ENCODE measurements around the gene RASA3. TPM values are rescaled to one million over a fixed set of nuclear protein-coding genes. Genes with fewer than 3 reads are reported as not detected.

Gene RASA3
- total RNA-seq, 4 donors from 2014 or later, result 29.5 to 38.1 (median 34.6) TPM

DNA sequence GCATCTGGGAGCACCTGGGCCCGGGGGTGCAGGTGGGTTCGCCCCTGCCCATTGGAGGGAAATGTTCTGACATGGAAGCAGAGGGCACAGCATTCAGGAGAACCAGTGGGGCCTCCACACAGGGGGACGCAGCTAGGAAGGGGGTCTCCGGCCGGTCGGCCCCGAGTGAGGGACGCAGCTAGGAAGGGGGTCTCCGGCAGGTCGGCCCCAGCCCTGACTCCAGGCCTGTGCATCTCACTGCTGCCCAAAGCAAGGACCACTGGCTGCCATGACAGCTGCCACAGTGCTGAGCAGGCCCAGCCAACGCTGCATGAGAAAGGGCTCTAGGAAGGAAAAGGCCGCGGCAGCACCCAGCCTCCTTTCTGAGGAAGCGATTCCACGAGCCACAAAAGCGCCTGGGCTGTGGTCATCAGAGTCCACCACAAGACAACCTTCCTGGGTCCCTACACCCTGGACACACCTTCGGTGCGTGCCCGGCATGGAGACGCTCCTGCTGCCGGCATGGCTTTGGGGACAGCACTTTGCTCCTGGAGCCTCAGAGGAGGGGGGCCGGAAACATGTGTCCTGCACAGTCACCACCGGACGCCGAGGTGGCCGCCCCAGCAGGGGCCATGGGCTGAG, 9.7 kb downstream of the RASA3 start:
- H3K36me3 ChIP-seq, result no peaks in the 10 kb centered on the region
- TF ChIP-seq POLR2AphosphoS5 (IDR thresholded peaks at IDR 0.05) (no peak), POLR2A (IDR thresholded peaks at IDR 0.05; ENCODE audit: low read depth) (no peak), EP300 (IDR thresholded peaks at IDR 0.05) (no peak)
- TF ChIP-seq, protein P1, sequence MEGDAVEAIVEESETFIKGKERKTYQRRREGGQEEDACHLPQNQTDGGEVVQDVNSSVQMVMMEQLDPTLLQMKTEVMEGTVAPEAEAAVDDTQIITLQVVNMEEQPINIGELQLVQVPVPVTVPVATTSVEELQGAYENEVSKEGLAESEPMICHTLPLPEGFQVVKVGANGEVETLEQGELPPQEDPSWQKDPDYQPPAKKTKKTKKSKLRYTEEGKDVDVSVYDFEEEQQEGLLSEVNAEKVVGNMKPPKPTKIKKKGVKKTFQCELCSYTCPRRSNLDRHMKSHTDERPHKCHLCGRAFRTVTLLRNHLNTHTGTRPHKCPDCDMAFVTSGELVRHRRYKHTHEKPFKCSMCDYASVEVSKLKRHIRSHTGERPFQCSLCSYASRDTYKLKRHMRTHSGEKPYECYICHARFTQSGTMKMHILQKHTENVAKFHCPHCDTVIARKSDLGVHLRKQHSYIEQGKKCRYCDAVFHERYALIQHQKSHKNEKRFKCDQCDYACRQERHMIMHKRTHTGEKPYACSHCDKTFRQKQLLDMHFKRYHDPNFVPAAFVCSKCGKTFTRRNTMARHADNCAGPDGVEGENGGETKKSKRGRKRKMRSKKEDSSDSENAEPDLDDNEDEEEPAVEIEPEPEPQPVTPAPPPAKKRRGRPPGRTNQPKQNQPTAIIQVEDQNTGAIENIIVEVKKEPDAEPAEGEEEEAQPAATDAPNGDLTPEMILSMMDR (IDR thresholded peaks at IDR 0.05), result no peak
- 91% methylated on average over 18 of the region's 26 CpGs for WGBS
- intact Hi-C loops (cut with DNase I), result no loop called here
- H3K9me3 ChIP-seq, result no peaks in the 10 kb centered on the region
- no peaks in the 10 kb centered on the region for H3K27me3 ChIP-seq
- H3K27ac ChIP-seq (replicated peaks in 1 of 4), result peak overlapping the region in 1 of 4 donors; percentile 17
- no peak overlapping the region for H3K4me3 ChIP-seq
- peaks cover 44 to 84% (median 72%) of the 10 kb centered on the region in 4 donors for H3K4me1 ChIP-seq
- no peak for DNase-seq (ENCODE audit: extremely low spot score)

DNA sequence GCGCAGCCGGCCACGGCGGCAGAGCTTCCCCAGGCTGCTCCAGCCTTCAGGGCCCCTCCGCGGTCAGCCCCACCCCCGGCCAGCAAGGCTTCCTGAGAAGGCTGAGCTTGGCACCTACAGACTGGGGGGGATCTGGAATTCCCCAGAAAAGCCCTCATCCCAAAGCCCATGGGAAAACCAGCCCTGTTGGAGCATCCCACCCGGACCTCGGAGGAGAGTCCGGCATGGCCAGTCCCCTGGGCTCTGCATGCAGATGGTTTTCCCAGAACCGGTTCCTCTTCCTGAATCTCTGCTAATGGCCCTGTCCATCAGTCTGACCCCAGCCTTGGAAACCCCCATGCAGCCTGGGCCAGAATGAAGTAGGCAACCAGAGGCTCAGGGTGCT, 10.3 kb downstream of the RASA3 start:
- Histone ChIP-seq H3K9me3 (no peaks in the 10 kb centered on the region), H3K4me3 (no peak overlapping the region), H3K27ac (replicated peaks in 1 of 4) (peak overlapping the region in 3 of 4 donors; percentile 17 to 65 (median 20)), H3K4me1 (peaks cover 38 to 78% (median 66%) of the 10 kb centered on the region in 4 donors), H3K27me3 (no peaks in the 10 kb centered on the region), H3K36me3 (no peaks in the 10 kb centered on the region)
- DNase-seq (ENCODE audit: extremely low spot score), result no peak
- TF ChIP-seq POLR2AphosphoS5 (IDR thresholded peaks at IDR 0.05) (no peak), POLR2A (IDR thresholded peaks at IDR 0.05; ENCODE audit: low read depth) (no peak), EP300 (IDR thresholded peaks at IDR 0.05) (no peak)
- TF ChIP-seq, protein P1 (IDR thresholded peaks at IDR 0.05), result no peak
- no CpG with 5 or more reads among the region's 11 CpGs for WGBS
- intact Hi-C loops (cut with DNase I), result no loop called here

DNA sequence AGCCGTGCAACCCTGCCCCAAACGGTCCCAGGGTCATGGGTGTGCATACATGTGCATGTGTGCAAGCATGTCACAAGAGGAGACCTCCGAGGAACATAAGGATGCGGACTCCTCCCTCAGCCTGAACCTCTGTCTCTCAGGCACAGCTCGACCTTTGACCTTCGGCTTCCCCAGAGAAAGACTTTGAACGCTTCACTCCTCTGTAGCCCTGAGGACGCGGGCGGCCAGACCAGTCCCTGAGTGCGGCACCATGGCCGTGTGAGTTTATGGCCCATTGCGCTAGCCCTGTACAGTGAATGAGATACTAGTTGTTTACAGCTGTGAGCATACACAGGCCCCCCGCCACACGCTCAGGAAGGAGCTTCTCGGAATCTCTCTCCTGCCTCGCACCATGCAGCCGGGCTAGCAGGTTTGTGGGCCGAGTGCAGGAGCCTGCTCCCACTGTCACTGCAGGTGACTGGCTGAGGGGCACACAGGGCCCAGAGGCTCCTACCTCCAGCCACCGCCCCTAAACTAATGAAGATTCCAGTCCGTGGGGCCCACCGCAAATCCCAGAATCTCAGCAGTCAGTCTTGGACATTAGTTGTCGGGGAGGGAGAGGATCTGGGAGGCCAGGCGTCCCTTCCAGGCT, 10.8 kb downstream of the RASA3 start:
- TF ChIP-seq POLR2A (IDR thresholded peaks at IDR 0.05; ENCODE audit: low read depth) (no peak), POLR2AphosphoS5 (IDR thresholded peaks at IDR 0.05) (no peak), EP300 (IDR thresholded peaks at IDR 0.05) (no peak)
- TF ChIP-seq, protein P1 (IDR thresholded peaks at IDR 0.05), result no peak
- H3K4me1 ChIP-seq, result peaks cover 33 to 73% (median 61%) of the 10 kb centered on the region in 4 donors
- peak overlapping the region; percentile 30 to 66 (median 62) for H3K27ac ChIP-seq (replicated peaks in 1 of 4)
- H3K9me3 ChIP-seq, result no peaks in the 10 kb centered on the region
- no peak overlapping the region for H3K4me3 ChIP-seq
- intact Hi-C loops (cut with DNase I), result no loop called here
- no peaks in the 10 kb centered on the region for H3K36me3 ChIP-seq
- DNase-seq (ENCODE audit: extremely low spot score), result no peak
- 94% methylated on average over 18 of the region's 24 CpGs for WGBS
- H3K27me3 ChIP-seq, result no peaks in the 10 kb centered on the region

DNA sequence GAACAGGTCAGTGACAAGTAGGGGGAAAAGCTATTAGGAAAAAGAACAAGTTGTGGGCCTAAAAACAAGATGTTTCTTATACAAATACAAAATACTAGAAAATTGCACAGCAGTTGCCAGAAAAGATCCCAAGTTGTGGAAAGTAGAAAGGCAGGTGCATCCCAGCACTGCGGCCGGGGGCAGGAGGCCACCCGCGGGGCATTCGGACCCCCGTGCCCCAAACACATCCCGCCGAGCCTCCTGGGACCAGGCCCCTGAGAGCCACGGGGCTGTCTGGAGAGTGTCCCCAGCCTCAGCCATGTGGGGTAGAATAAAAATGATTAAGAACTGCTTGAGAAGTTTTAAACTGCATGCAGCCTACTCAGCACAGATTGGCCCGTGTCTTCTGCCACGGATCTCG, 11.4 kb downstream of the RASA3 start:
- H3K4me3 ChIP-seq, result no peak overlapping the region
- H3K27ac ChIP-seq (replicated peaks in 1 of 4), result peak overlapping the region; percentile 30 to 66 (median 62)
- no peak for DNase-seq (ENCODE audit: extremely low spot score)
- H3K36me3 ChIP-seq, result no peaks in the 10 kb centered on the region
- TF ChIP-seq POLR2AphosphoS5 (IDR thresholded peaks at IDR 0.05) (no peak), POLR2A (IDR thresholded peaks at IDR 0.05; ENCODE audit: low read depth) (no peak), EP300 (IDR thresholded peaks at IDR 0.05) (no peak)
- TF ChIP-seq, protein P1 (IDR thresholded peaks at IDR 0.05), result no peak
- H3K4me1 ChIP-seq, result peaks cover 32 to 70% (median 57%) of the 10 kb centered on the region in 4 donors
- WGBS, result 83% methylated on average over 12 of the region's 12 CpGs
- H3K9me3 ChIP-seq, result no peaks in the 10 kb centered on the region
- intact Hi-C loops (cut with DNase I), result no loop called here
- no peaks in the 10 kb centered on the region for H3K27me3 ChIP-seq

All from esophagus muscularis mucosa (tissue), 4 donors.